BE2C (cell line): ENCODE measurements around the gene SPATA25.
"Not testable (repeated sequence)": the region's sequence is repeated elsewhere in the genome, so short reads cannot be mapped to it uniquely, and the experiment has no call there.

ENCODE experiments used
- DNase-seq: peaks from one replicate; pipeline ENCODE4 v3.0.0-alpha.2; 2020
- H3K27me3 ChIP-seq: fragments of 250-450 bp; sonication (Bioruptor Pico); 2 replicates; pipeline ENCODE4 v1.5.1; 2020; ENCODE audit warnings: mild to moderate bottlenecking
- H3K36me3 ChIP-seq: fragments of 250-450 bp; sonication (Bioruptor Pico); 2 replicates; pipeline ENCODE4 v1.5.1; 2020; ENCODE audit warnings: mild to moderate bottlenecking
- H3K4me1 ChIP-seq: fragments of 250-450 bp; sonication (Bioruptor Pico); 2 replicates; pipeline ENCODE4 v1.5.1; 2020
- H3K4me3 ChIP-seq: 2 replicates; pipeline ENCODE4 v1.5.1; 2011; ENCODE audit warnings: low read depth, low read length
- H3K9me3 ChIP-seq: fragments of 250-450 bp; sonication (Bioruptor Pico); 2 replicates; pipeline ENCODE4 v1.5.1; 2020
- TF ChIP-seq, protein P1 (sequence below): IDR thresholded peaks from 2 replicates; pipeline ENCODE4 v1.5.1; 2012; ENCODE audit warnings: mild to moderate bottlenecking, low read depth, low read length

SPATA25 gene

DNA sequence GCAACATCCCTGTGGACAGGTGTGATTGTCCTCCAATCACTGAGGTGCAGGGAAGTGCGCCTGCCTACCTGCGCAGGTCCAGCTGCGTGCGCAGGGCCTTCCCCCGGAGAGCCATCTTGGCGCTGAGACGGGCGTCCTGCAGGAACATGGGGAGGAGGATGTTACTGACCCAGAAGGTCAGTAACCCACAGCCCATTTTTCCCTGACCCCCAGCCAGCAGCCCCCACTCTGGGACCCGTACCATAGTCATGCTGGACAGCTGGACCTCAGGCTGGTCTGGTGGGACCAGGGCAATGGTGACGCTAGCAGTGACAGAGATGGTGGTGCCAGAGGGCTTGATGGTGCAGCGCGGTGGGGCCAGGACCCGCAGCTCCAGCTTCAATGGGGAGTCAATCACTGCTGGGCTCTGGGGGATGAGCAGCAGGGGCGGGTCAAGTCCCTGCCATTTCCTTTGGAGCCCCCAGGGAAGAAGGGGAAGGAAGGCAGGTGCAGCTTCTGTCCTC is 14.8 kb upstream of the SPATA25 start:
- Histone ChIP-seq H3K4me3 (no peak overlapping the region), H3K4me1 (no peaks in the 10 kb centered on the region), H3K36me3 (peaks cover 17% of the 10 kb centered on the region), H3K27me3 (no peaks in the 10 kb centered on the region), H3K9me3 (no peaks in the 10 kb centered on the region)
- TF ChIP-seq, protein P1, sequence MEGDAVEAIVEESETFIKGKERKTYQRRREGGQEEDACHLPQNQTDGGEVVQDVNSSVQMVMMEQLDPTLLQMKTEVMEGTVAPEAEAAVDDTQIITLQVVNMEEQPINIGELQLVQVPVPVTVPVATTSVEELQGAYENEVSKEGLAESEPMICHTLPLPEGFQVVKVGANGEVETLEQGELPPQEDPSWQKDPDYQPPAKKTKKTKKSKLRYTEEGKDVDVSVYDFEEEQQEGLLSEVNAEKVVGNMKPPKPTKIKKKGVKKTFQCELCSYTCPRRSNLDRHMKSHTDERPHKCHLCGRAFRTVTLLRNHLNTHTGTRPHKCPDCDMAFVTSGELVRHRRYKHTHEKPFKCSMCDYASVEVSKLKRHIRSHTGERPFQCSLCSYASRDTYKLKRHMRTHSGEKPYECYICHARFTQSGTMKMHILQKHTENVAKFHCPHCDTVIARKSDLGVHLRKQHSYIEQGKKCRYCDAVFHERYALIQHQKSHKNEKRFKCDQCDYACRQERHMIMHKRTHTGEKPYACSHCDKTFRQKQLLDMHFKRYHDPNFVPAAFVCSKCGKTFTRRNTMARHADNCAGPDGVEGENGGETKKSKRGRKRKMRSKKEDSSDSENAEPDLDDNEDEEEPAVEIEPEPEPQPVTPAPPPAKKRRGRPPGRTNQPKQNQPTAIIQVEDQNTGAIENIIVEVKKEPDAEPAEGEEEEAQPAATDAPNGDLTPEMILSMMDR: no peak
- no peak for DNase-seq

DNA sequence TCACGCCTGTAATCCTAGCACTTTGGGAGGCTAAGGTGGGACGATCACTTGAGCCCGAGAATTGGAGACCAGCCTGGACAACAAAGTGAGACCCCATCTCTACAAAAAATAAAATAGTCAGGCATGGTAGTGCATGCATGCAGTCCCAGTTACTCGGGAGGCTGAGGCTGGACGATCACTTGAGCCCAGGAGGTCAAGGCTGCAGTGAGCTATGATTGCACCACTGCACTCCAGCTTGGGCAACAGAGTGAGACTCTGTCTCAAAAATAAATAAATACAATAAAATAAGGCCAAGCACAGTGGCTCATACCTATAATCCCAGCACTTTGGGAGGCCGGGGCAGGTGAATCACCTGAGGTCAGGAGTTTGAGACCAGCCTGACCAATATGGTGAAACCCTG is 13.9 kb upstream of the SPATA25 start:
- not testable (repeated sequence) for H3K27me3 ChIP-seq, DNase-seq, H3K4me1 ChIP-seq, H3K9me3 ChIP-seq, H3K4me3 ChIP-seq
- H3K36me3 ChIP-seq: peaks cover 26% of the 10 kb centered on the region

DNA sequence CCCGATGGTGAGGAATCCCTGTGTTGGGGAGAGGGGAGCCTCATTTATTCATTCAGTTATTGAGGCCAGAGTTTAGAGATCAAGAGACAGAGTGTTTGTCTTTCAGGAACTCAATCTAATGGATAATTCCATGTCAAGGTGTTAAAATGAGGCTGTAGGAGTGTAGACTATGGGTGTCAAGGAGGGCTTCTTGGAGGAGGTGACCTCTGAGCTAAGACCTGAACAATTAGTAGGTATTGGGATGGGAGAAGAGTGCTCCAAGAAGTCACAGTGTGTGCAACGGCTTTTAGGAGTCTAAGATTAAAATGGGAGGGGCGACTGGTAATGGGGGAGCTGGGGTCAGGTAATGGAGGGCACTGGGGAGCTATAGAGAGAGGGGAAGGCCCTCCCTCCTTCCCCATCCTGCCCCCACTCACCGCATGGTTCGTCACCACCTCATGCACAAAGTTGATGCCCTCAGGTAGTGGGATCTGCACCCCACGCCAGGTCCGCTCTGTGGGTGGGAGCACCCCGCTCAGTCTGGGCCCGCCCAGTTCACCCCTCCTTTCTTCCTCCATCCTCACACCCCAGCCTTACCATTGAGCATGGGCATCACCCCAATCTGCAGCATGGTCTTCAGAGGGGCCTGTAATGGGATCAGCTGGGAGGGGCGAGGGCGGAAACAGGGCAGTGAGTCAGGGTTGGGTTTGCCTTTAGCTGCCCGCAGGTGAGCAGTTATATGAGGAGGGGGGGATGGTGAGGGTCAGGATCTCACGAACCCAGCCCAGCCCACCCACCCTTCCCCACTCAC is 11.8 kb upstream of the SPATA25 start:
- TF ChIP-seq, protein P1: no peak
- Histone ChIP-seq H3K4me1 (no peaks in the 10 kb centered on the region), H3K36me3 (peaks cover 32% of the 10 kb centered on the region), H3K9me3 (no peaks in the 10 kb centered on the region), H3K4me3 (no peak overlapping the region), H3K27me3 (no peaks in the 10 kb centered on the region)
- no peak for DNase-seq

DNA sequence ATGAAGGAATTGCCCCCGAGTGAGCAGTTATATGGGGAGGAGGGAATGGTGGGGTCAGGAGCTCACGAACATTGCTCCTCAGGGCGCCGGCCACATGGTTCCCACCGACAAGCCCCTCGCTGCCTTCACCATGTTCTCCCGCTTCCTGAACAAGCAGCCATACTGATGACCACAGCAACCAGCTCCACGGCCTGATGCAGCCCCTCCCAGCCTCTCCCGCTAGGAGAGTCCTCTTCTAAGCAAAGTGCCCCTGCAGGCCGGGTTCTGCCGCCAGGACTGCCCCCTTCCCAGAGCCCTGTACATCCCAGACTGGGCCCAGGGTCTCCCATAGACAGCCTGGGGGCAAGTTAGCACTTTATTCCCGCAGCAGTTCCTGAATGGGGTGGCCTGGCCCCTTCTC is 10.9 kb upstream of the SPATA25 start:
- DNase-seq: no peak
- Histone ChIP-seq H3K9me3 (no peaks in the 10 kb centered on the region), H3K27me3 (no peaks in the 10 kb centered on the region), H3K36me3 (peaks cover 28% of the 10 kb centered on the region), H3K4me1 (no peaks in the 10 kb centered on the region), H3K4me3 (no peak overlapping the region)
- TF ChIP-seq, protein P1: no peak

DNA sequence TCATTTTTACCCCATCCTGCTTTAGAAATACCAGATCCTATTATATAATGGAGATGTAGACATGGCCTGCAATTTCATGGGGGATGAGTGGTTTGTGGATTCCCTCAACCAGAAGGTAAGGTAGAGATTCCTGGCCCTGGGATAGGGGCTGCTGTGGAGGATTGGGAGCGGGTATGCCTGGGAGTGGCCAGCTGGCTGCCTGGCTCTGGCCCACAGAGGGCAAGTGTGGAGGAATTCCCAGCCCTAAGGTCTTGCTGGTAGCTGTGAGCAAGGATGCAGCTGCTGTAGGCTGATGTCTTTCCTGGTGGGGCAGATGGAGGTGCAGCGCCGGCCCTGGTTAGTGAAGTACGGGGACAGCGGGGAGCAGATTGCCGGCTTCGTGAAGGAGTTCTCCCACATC is 10.3 kb upstream of the SPATA25 start:
- H3K27me3 ChIP-seq: no peaks in the 10 kb centered on the region
- DNase-seq: no peak
- H3K9me3 ChIP-seq: no peaks in the 10 kb centered on the region
- peaks cover 32% of the 10 kb centered on the region for H3K36me3 ChIP-seq
- H3K4me3 ChIP-seq: no peak overlapping the region
- no peaks in the 10 kb centered on the region for H3K4me1 ChIP-seq
- TF ChIP-seq, protein P1: no peak

DNA sequence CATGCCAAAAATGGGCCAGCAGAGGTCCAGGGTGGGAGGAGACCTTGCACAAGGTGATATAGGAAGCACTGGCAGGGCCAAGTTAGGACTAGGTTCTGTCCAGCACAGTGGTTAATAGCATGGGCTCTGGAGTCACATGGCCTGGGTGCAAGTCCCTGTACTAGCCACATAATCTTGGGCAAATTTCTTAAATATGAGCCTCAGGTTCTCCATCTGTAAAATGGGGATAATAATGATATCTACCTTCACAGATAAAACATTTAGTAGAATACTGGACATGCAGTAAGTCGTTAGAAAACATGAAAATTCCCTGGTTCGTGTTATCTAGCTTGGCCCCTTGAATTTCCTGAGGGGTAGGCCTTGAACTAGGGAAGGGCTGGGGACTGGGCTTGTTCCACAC is 9.9 kb upstream of the SPATA25 start:
- H3K9me3 ChIP-seq: no peaks in the 10 kb centered on the region
- TF ChIP-seq, protein P1: no peak
- DNase-seq: no peak
- H3K4me1 ChIP-seq: no peaks in the 10 kb centered on the region
- H3K27me3 ChIP-seq: no peaks in the 10 kb centered on the region
- peaks cover 35% of the 10 kb centered on the region for H3K36me3 ChIP-seq
- H3K4me3 ChIP-seq: no peak overlapping the region
